Suprapubic skin (tissue), 4 donors: ENCODE data around the gene KREMEN1. TPM values are rescaled to one million over a fixed set of nuclear protein-coding genes. Genes with fewer than 3 reads are reported as not detected.

ENCODE experiments used
- DNase-seq, 2 donors: peaks; one replicate each; pipeline ENCODE4 v3.0.0-alpha.2; 2019; ENCODE audit warnings: low spot score in 2 of 2
- H3K27ac ChIP-seq: fragments of 200-600 bp; sonication (generic); one replicate; pipeline ENCODE4 v1.5.1; 2019
- H3K27me3 ChIP-seq: fragments of 200-600 bp; sonication (generic); one replicate; pipeline ENCODE4 v1.5.1; 2019
- H3K36me3 ChIP-seq: fragments of 200-600 bp; sonication (generic); one replicate; pipeline ENCODE4 v1.5.1; 2019
- H3K4me1 ChIP-seq: fragments of 200-600 bp; sonication (generic); one replicate; pipeline ENCODE4 v1.5.1; 2019
- H3K4me3 ChIP-seq: fragments of 200-600 bp; sonication (generic); one replicate; pipeline ENCODE4 v1.5.1; 2019; ENCODE audit warnings: mild to moderate bottlenecking
- H3K9me3 ChIP-seq: fragments of 200-600 bp; sonication (generic); one replicate; pipeline ENCODE4 v1.5.1; 2019
- EP300 ChIP-seq: sonication (generic); formaldehyde crosslinking; IDR thresholded peaks from one replicate; pipeline ENCODE4 v1.6.1; 2017; ENCODE audit warnings: antibody characterized with exemption
- POLR2A ChIP-seq, 2 donors: fragments of 450-650 bp; IDR thresholded peaks; one replicate each; pipeline ENCODE4 v1.6.1; 2017; ENCODE audit warnings: antibody characterized with exemption in 2 of 2, mild to moderate bottlenecking in 2 of 2, moderate library complexity in 2 of 2
- POLR2AphosphoS5 ChIP-seq, 3 donors: sonication (generic); formaldehyde crosslinking; IDR thresholded peaks; one replicate each; pipeline ENCODE4 v1.6.1; 2017; ENCODE audit warnings: antibody characterized with exemption in 3 of 3
- WGBS: methylation state at CpG from one replicate; pipeline ENCODE4 v1.1.5; 2018; 5-methylcytosine and 5-hydroxymethylcytosine counted together
- total RNA-seq, 4 donors: library from RNA; depleted of rRNA; stranded (reverse); fragments of >200 nt; gene quantifications; one replicate each; pipeline ENCODE4 v1.1.0, GENCODE V29; 2016
- TF ChIP-seq, protein P1 (sequence below), 2 donors: fragments of 200-600 bp in 1 of 2; fragments of 450-650 bp in 1 of 2; sonication (generic) in 1 of 2; IDR thresholded peaks; one replicate each; pipeline ENCODE4 v1.5.1; 2016 to 2019; ENCODE audit warnings: antibody characterized with exemption in 2 of 2, mild to moderate bottlenecking in 1 of 2, moderate library complexity in 1 of 2

Gene KREMEN1
- total RNA-seq, 4 donors from 2014 or later, result 51.6 to 71.1 (median 60.9) TPM

DNA sequence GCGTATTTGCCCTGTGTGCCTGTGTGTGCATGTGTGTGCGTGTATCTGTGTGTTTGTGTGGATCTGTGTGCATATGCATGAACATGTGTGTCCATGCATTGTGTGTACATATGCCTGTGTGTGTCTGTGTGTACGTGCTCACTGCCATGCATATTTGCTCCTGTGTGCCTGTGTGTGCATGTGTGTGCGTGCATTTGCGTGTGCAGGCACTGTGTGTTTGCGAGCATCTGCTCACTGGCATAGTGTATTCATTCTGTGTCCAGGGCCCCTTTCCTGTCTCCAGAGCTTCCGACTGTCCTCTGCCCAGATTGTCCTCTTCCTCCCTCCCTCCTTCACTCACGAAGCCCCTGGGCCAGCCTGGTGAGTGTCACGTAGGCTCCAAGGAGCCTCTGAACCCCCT lies 138.6 kb downstream of the KREMEN1 start:
- no peaks in the 10 kb centered on the region for H3K27me3 ChIP-seq
- TF ChIP-seq, protein P1, sequence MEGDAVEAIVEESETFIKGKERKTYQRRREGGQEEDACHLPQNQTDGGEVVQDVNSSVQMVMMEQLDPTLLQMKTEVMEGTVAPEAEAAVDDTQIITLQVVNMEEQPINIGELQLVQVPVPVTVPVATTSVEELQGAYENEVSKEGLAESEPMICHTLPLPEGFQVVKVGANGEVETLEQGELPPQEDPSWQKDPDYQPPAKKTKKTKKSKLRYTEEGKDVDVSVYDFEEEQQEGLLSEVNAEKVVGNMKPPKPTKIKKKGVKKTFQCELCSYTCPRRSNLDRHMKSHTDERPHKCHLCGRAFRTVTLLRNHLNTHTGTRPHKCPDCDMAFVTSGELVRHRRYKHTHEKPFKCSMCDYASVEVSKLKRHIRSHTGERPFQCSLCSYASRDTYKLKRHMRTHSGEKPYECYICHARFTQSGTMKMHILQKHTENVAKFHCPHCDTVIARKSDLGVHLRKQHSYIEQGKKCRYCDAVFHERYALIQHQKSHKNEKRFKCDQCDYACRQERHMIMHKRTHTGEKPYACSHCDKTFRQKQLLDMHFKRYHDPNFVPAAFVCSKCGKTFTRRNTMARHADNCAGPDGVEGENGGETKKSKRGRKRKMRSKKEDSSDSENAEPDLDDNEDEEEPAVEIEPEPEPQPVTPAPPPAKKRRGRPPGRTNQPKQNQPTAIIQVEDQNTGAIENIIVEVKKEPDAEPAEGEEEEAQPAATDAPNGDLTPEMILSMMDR (IDR thresholded peaks at IDR 0.05), result no peak
- TF ChIP-seq POLR2A (IDR thresholded peaks at IDR 0.05) (no peak), POLR2AphosphoS5 (IDR thresholded peaks at IDR 0.05) (no peak), EP300 (no peak)
- H3K4me3 ChIP-seq, result no peak overlapping the region
- no peaks in the 10 kb centered on the region for H3K36me3 ChIP-seq
- WGBS, result 95% methylated on average over 9 of the region's 9 CpGs
- no peaks in the 10 kb centered on the region for H3K9me3 ChIP-seq
- DNase-seq, result no peak
- H3K27ac ChIP-seq, result no peak overlapping the region
- H3K4me1 ChIP-seq, result no peaks in the 10 kb centered on the region

GRCh38 chr22:29212743-29213142 lies 139.9 kb downstream of the KREMEN1 start:
- H3K4me3 ChIP-seq, result no peak overlapping the region
- WGBS, result 78% methylated on average over 11 of the region's 11 CpGs

DNA sequence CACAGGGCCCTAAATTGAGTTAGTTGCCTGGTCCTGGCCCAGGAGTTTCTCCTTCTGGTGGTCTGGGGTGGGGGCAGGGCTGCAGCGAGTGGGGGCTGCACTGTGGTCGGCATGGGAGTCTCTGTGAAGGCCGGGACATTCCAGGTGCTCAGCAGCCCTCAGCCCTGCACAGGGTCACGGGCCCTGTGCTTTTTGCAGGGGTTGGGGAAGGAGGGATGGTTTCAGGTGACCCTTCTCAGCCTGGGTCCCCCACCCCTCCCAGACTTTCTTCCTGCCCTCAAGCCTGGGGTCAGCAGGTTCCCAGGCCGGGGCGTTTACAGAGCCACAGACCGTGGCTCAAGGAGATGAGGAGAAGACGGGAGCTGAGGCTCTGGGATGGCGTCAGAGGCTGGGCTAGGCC lies 140.7 kb downstream of the KREMEN1 start:
- 88% methylated on average over 4 of the region's 9 CpGs for WGBS
- TF ChIP-seq EP300 (no peak), POLR2AphosphoS5 (IDR thresholded peaks at IDR 0.05) (no peak), POLR2A (IDR thresholded peaks at IDR 0.05) (no peak)
- TF ChIP-seq, protein P1 (IDR thresholded peaks at IDR 0.05), result no peak
- Histone ChIP-seq H3K9me3 (no peaks in the 10 kb centered on the region), H3K36me3 (no peaks in the 10 kb centered on the region), H3K27ac (no peak overlapping the region), H3K27me3 (no peaks in the 10 kb centered on the region), H3K4me1 (peaks cover 14% of the 10 kb centered on the region), H3K4me3 (no peak overlapping the region)
- peak in 1 of 2 donors; percentile 24 for DNase-seq

More at GRCh38 chr22:29212743-29213142, 139.9 kb downstream of the KREMEN1 start:
- H3K27ac ChIP-seq, result no peak overlapping the region
- no peak for TF ChIP-seq POLR2AphosphoS5 (IDR thresholded peaks at IDR 0.05)
- TF ChIP-seq POLR2A (IDR thresholded peaks at IDR 0.05), result no peak
- TF ChIP-seq EP300, result no peak
- TF ChIP-seq, protein P1 (IDR thresholded peaks at IDR 0.05), result no peak
- H3K36me3 ChIP-seq, result no peaks in the 10 kb centered on the region
- no peaks in the 10 kb centered on the region for H3K9me3 ChIP-seq
- DNase-seq, result no peak
- peaks cover 12% of the 10 kb centered on the region for H3K4me1 ChIP-seq
- H3K27me3 ChIP-seq, result no peaks in the 10 kb centered on the region

DNA sequence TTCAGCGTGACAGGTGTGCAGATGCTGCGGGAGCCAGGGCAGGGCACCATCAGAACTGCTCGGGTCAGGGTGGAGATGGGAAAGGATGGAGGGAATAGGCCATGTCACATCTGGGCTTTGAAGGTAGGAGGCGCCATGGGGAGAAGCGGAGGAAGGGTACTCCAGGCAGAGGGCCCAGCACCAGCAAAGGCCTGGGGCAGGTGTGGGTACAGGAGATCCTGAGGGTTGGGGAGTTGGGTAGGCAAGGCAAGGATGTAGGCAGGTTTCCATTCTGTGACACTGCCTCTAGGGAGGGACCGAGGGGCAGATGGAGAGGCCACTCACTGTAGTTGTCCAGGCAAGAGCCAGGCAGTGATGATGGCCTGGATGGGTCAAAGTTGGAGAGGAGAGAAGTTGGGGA lies 141.4 kb downstream of the KREMEN1 start:
- H3K27ac ChIP-seq, result no peak overlapping the region
- WGBS, result 94% methylated on average over 6 of the region's 6 CpGs
- DNase-seq, result peak in 1 of 2 donors; percentile 41

GRCh38 chr22:29215012-29215860 lies 142.4 kb downstream of the KREMEN1 start:
- WGBS, result 89% methylated on average over 9 of the region's 14 CpGs
- peaks cover 14% of the 10 kb centered on the region for H3K4me1 ChIP-seq
- peak in 1 of 2 donors; percentile 41 for DNase-seq
- H3K4me3 ChIP-seq, result no peak overlapping the region
- TF ChIP-seq, protein P1 (IDR thresholded peaks at IDR 0.05), result no peak
- no peak for TF ChIP-seq POLR2AphosphoS5 (IDR thresholded peaks at IDR 0.05)
- TF ChIP-seq EP300, result no peak
- TF ChIP-seq POLR2A (IDR thresholded peaks at IDR 0.05), result no peak
- H3K9me3 ChIP-seq, result no peaks in the 10 kb centered on the region
- no peaks in the 10 kb centered on the region for H3K27me3 ChIP-seq
- H3K36me3 ChIP-seq, result no peaks in the 10 kb centered on the region
- H3K27ac ChIP-seq, result no peak overlapping the region

More for the DNA sequence above, 141.4 kb downstream of the KREMEN1 start:
- no peaks in the 10 kb centered on the region for H3K27me3 ChIP-seq
- no peak overlapping the region for H3K4me3 ChIP-seq
- H3K4me1 ChIP-seq, result peaks cover 14% of the 10 kb centered on the region
- TF ChIP-seq EP300, result no peak
- TF ChIP-seq POLR2AphosphoS5 (IDR thresholded peaks at IDR 0.05), result no peak
- TF ChIP-seq POLR2A (IDR thresholded peaks at IDR 0.05), result no peak
- TF ChIP-seq, protein P1 (IDR thresholded peaks at IDR 0.05), result no peak
- no peaks in the 10 kb centered on the region for H3K9me3 ChIP-seq
- no peaks in the 10 kb centered on the region for H3K36me3 ChIP-seq
